Measurements from ENCODE around the gene ADARB2.

The ADARB2 gene

GRCh38 chr10:1204434-1205326 lies 532.6 kb downstream of the ADARB2 start:
- DNase-seq (ENCODE audit: low spot score) = no peak

GRCh38 chr10:1203704-1204103 lies 533.6 kb downstream of the ADARB2 start:
- no peak for DNase-seq (ENCODE audit: low spot score)

- DNase-seq (ENCODE audit: low spot score) = no peak
Measured at GRCh38 chr10:1203216-1203615, 534.1 kb downstream of the ADARB2 start.

GRCh38 chr10:1202343-1202742 lies 535.0 kb downstream of the ADARB2 start:
- no peak for DNase-seq (ENCODE audit: low spot score)

- DNase-seq (ENCODE audit: low spot score) = no peak
Measured at GRCh38 chr10:1200866-1201807, 536.2 kb downstream of the ADARB2 start.

- DNase-seq (ENCODE audit: low spot score) = no peak
Measured at GRCh38 chr10:1199897-1200721, 537.2 kb downstream of the ADARB2 start.

- DNase-seq (ENCODE audit: low spot score) = no peak
Measured at GRCh38 chr10:1199345-1199673, 538.0 kb downstream of the ADARB2 start.

- no peak for DNase-seq (ENCODE audit: low spot score)
Measured at GRCh38 chr10:1198453-1199344, 538.6 kb downstream of the ADARB2 start.

GRCh38 chr10:1197384-1197783 lies 539.9 kb downstream of the ADARB2 start:
- no peak for DNase-seq (ENCODE audit: low spot score)

- DNase-seq (ENCODE audit: low spot score) = no peak
Measured at GRCh38 chr10:1196656-1197055, 540.7 kb downstream of the ADARB2 start.

- DNase-seq (ENCODE audit: low spot score) = no peak
Measured at GRCh38 chr10:1195828-1196227, 541.5 kb downstream of the ADARB2 start.

GRCh38 chr10:1194161-1194560 lies 543.2 kb downstream of the ADARB2 start:
- DNase-seq (ENCODE audit: low spot score) = no peak

GRCh38 chr10:1193561-1193960 lies 543.8 kb downstream of the ADARB2 start:
- DNase-seq (ENCODE audit: low spot score) = no peak

GRCh38 chr10:1191752-1192151 lies 545.6 kb downstream of the ADARB2 start:
- no peak for DNase-seq (ENCODE audit: low spot score)

GRCh38 chr10:1190791-1191490 lies 546.4 kb downstream of the ADARB2 start:
- no peak for DNase-seq (ENCODE audit: low spot score)

- no peak for DNase-seq (ENCODE audit: low spot score)
Measured at GRCh38 chr10:1190052-1190395, 547.3 kb downstream of the ADARB2 start.

GRCh38 chr10:1189166-1190051 lies 547.9 kb downstream of the ADARB2 start:
- no peak for DNase-seq (ENCODE audit: low spot score)

GRCh38 chr10:1188558-1189135 lies 548.7 kb downstream of the ADARB2 start:
- no peak for DNase-seq (ENCODE audit: low spot score)

Measured in cerebellar cortex (tissue), 1 donor.